ENCODE measurements around the gene DTNB. TPM values are rescaled to one million over a fixed set of nuclear protein-coding genes. Genes with fewer than 3 reads are reported as not detected.

The DTNB gene
- total and polyA plus RNA-seq, 12 donors: 4.7 to 27.5 (median 9.4) TPM

DNA sequence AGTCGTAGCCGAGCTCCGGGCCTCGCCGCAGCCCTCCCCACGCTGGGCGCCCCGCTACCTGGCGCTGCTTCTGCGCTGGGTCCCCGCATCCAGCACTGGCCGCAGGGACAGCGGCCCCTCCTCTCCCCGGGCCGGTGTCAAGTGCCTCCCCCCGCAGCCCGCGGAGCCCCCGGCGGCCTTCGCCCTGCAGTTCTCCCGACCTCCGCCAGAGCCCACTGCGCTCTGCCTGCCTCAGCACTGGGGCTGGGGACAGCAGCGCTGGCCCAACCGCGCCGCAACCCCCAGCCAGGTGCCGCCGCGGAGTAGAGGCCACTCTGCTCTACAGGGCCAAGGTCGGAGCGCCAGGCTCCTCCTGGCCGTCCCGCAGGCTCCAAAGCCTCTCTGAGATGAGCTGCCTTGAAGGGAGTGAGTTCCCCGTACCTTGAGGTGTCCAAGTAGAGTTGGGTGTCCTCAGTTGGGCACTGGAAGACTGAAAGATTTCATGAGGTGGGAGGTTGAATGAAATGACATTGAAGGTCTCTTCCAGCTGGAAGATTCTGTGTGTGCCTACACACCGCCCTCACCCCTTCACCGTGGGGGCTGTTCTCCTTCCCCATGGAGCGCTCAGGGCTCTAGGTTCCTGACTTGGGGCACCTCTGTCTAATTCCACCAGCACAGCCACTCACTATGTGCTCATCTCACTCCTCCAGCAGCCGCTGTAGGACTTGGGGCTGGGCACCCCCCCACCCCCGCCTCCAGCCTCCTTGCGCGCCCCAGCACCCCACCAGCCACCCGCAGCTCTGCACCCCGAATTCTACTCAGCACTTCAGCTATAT is 330.8 kb downstream of the DTNB start:
- peak overlapping the region in 3 of 5 donors; percentile 60 to 92 (median 78) for H3K27ac ChIP-seq
- no peaks in the 10 kb centered on the region for H3K9me3 ChIP-seq (replicated peaks in 1 of 3)
- H3K27me3 ChIP-seq: no peaks in the 10 kb centered on the region
- intact Hi-C loops (cut with DNase I): loop anchor here (5.0 kb wide), 1 partner anchor 35 kb away; no protein-coding TSS in a partner anchor
- peaks cover 12 to 30% of the 10 kb centered on the region in 2 donors for H3K4me1 ChIP-seq (replicated peaks in 1 of 2)
- DNase-seq: peak; percentile 84 to 92 (median 86)
- H3K36me3 ChIP-seq (replicated peaks in 1 of 2): no peaks in the 10 kb centered on the region
- peak overlapping the region in 2 of 4 donors; percentile 40 to 66 for H3K4me3 ChIP-seq
- TF ChIP-seq POLR2A (IDR thresholded peaks at IDR 0.05) (peak in 1 of 2 donors; percentile 41), CTCF (IDR thresholded peaks at IDR 0.05) (peak; percentile 90 to 100 (median 98))
- WGBS, 4 donors: 16 to 41% (median 27%) methylated on average over 6 to 45 of the region's 45 CpGs

GRCh38 chr2:25341753-25342371 is 331.5 kb downstream of the DTNB start, which contains the start of gene DNMT3A:
Gene DNMT3A, minus strand, starts transcription at chr2:25341925. Its CDS starts 27,941 bp downstream, at chr2:25313984.
- Histone ChIP-seq H3K36me3 (replicated peaks in 1 of 2) (no peaks in the 10 kb centered on the region), H3K27ac (peak within 1 kb of the TSS in 3 of 5 donors; percentile 76 to 92 (median 81)), H3K4me1 (replicated peaks in 1 of 2) (peaks cover 18 to 37% of the 10 kb centered on the region in 2 donors), H3K4me3 (peak within 1 kb of the TSS in 2 of 4 donors; percentile 40 to 66), H3K9me3 (replicated peaks in 1 of 3) (no peaks in the 10 kb centered on the region), H3K27me3 (no peaks in the 10 kb centered on the region)
- intact Hi-C loops (cut with DNase I): loop anchor here (5.0 kb wide), 1 partner anchor 35 kb away; no protein-coding TSS in a partner anchor
- peak; percentile 77 to 86 (median 80) for DNase-seq
- TF ChIP-seq POLR2A (IDR thresholded peaks at IDR 0.05): peak; percentile 37 to 51
- no peak for TF ChIP-seq CTCF (IDR thresholded peaks at IDR 0.05)
- WGBS, 4 donors: 0 to 1% (median 0%) methylated on average over 1 to 99 of the region's 100 CpGs; no CpG with 5 or more reads in 1 of the 4 donors

GRCh38 chr2:25341011-25341727 is 332.2 kb downstream of the DTNB start:
- intact Hi-C loops (cut with DNase I): loop anchor here (5.0 kb wide), 1 partner anchor 36 kb away; no protein-coding TSS in a partner anchor

More at GRCh38 chr2:25341011-25341727, 332.2 kb downstream of the DTNB start:
- Histone ChIP-seq H3K27me3 (no peaks in the 10 kb centered on the region), H3K36me3 (replicated peaks in 1 of 2) (no peaks in the 10 kb centered on the region), H3K9me3 (replicated peaks in 1 of 3) (no peaks in the 10 kb centered on the region), H3K4me1 (replicated peaks in 1 of 2) (peaks cover 24 to 44% of the 10 kb centered on the region in 2 donors), H3K27ac (peak overlapping the region in 3 of 5 donors; percentile 76 to 92 (median 81)), H3K4me3 (peak overlapping the region in 2 of 4 donors; percentile 17 to 66)
- 0 to 1% methylated on average over 71 to 94 of the region's 104 CpGs; no CpG with 5 or more reads in 2 of the 4 donors for WGBS, 4 donors
- peak in 2 of 7 donors; percentile 31 to 62 for DNase-seq
- TF ChIP-seq POLR2A (IDR thresholded peaks at IDR 0.05) (no peak), CTCF (IDR thresholded peaks at IDR 0.05) (no peak)
